GM10266 (cell line): ENCODE results near the gene DOCK1.

Source experiments
- DNase-seq: peaks from one replicate; pipeline ENCODE4 v3.0.0; 2012; ENCODE audit errors: extremely low spot score
- CTCF ChIP-seq: IDR thresholded peaks from 2 replicates; pipeline ENCODE4 v1.5.1; 2012; ENCODE audit warnings: mild to moderate bottlenecking, low read depth; ENCODE audit not compliant: control insufficient read depth, insufficient read depth; ENCODE audit errors: missing control alignments

Gene DOCK1

GRCh38 chr10:127314797-127315196 lies 409.6 kb downstream of the DOCK1 start:
- TF ChIP-seq CTCF, result no peak
- no peak for DNase-seq

- TF ChIP-seq CTCF, result no peak
- no peak for DNase-seq
Measured at GRCh38 chr10:127315888-127316287, 410.7 kb downstream of the DOCK1 start.

GRCh38 chr10:127318396-127318795 lies 413.2 kb downstream of the DOCK1 start:
- TF ChIP-seq CTCF, result no peak
- DNase-seq, result no peak

GRCh38 chr10:127319271-127319670 lies 414.0 kb downstream of the DOCK1 start:
- TF ChIP-seq CTCF, result no peak
- no peak for DNase-seq

- TF ChIP-seq CTCF, result no peak
- no peak for DNase-seq
Measured at GRCh38 chr10:127319691-127320090, 414.5 kb downstream of the DOCK1 start.

- DNase-seq, result no peak
- no peak for TF ChIP-seq CTCF
Measured at GRCh38 chr10:127320176-127320575, 414.9 kb downstream of the DOCK1 start.

GRCh38 chr10:127322286-127322685 lies 417.1 kb downstream of the DOCK1 start:
- DNase-seq, result no peak
- TF ChIP-seq CTCF, result no peak

- no peak for TF ChIP-seq CTCF
- DNase-seq, result no peak
Measured at GRCh38 chr10:127325506-127325905, 420.3 kb downstream of the DOCK1 start.
